ENCODE data around the gene GRPEL1.
A peak's percentile ranks its signal among the peaks of the same experiment; 100 is the strongest.

Gene GRPEL1

GRCh38 chr4:7041801-7042502 lies 25.9 kb downstream of the GRPEL1 start:
- Histone ChIP-seq H3K79me1 (ENCODE audit: low read length) (peaks cover 9% of the 10 kb centered on the region), H3K4me3 (ENCODE audit: low read depth, low read length) (peak overlapping the region; percentile 78), H3K27me3 (ENCODE audit: insufficient read depth, low read length) (no peaks in the 10 kb centered on the region), H3K9ac (ENCODE audit: low read length) (no peak overlapping the region), H3K18ac (ENCODE audit: low read length) (no peak overlapping the region), H3K9me3 (ENCODE audit: insufficient read depth, low read depth, low read length) (peaks cover 2% of the 10 kb centered on the region), H4K8ac (ENCODE audit: low read depth, low read length) (peak overlapping the region; percentile 51), H2AK5ac (ENCODE audit: low read length) (no peak overlapping the region), H4K91ac (ENCODE audit: low read depth, low read length) (no peak overlapping the region), H3K14ac (ENCODE audit: low read length) (peak overlapping the region; percentile 21), H3K23ac (ENCODE audit: low read length) (no peak overlapping the region), H3K79me2 (ENCODE audit: control insufficient read depth, insufficient read depth, low read length, poor library complexity) (peaks cover 19% of the 10 kb centered on the region), H2BK5ac (ENCODE audit: low read depth, low read length, poor library complexity) (no peak overlapping the region), H3K4me1 (ENCODE audit: control insufficient read depth in 1 of 2, insufficient read depth in 2 of 2, low read length in 2 of 2) (peaks cover 18 to 22% of the 10 kb centered on the region in 2 experiments), H3K36me3 (ENCODE audit: control insufficient read depth in 1 of 2, insufficient read depth in 2 of 2, low read length in 2 of 2) (peaks cover 0 to 7% of the 10 kb centered on the region in 2 experiments), H2BK120ac (ENCODE audit: insufficient read depth, low read length, poor library complexity) (no peak overlapping the region), H3K4ac (ENCODE audit: low read depth, low read length) (no peak overlapping the region), H2AFZ (ENCODE audit: insufficient read depth, low read length, poor library complexity) (peak overlapping the region; percentile 68), H3K27ac (ENCODE audit: low read depth, low read length) (no peak overlapping the region), H3K4me2 (ENCODE audit: low read length) (peak overlapping the region; percentile 82), H2BK12ac (ENCODE audit: low read length) (no peak overlapping the region), H4K12ac (ENCODE audit: low read depth, low read length) (peak overlapping the region; percentile 15)
- no peak for DNase-seq
- WGBS (ENCODE audit: extremely low coverage, insufficient coverage, insufficient read length) = no CpG with 5 or more reads among the region's 42 CpGs

- Histone ChIP-seq H2BK120ac (ENCODE audit: insufficient read depth, low read length, poor library complexity) (no peak overlapping the region), H2AK5ac (ENCODE audit: low read length) (no peak overlapping the region), H3K23ac (ENCODE audit: low read length) (no peak overlapping the region), H3K18ac (ENCODE audit: low read length) (no peak overlapping the region), H3K9ac (ENCODE audit: low read length) (no peak overlapping the region), H4K12ac (ENCODE audit: low read depth, low read length) (no peak overlapping the region), H3K9me3 (ENCODE audit: insufficient read depth, low read depth, low read length) (peaks cover 2% of the 10 kb centered on the region), H3K4me1 (ENCODE audit: control insufficient read depth in 1 of 2, insufficient read depth in 2 of 2, low read length in 2 of 2) (peaks cover 18 to 22% of the 10 kb centered on the region in 2 experiments), H2BK5ac (ENCODE audit: low read depth, low read length, poor library complexity) (no peak overlapping the region), H3K4me3 (ENCODE audit: low read depth, low read length) (no peak overlapping the region), H3K36me3 (ENCODE audit: control insufficient read depth in 1 of 2, insufficient read depth in 2 of 2, low read length in 2 of 2) (peaks cover 0 to 5% of the 10 kb centered on the region in 2 experiments), H3K27me3 (ENCODE audit: insufficient read depth, low read length) (no peaks in the 10 kb centered on the region), H3K79me1 (ENCODE audit: low read length) (peaks cover 9% of the 10 kb centered on the region), H2BK12ac (ENCODE audit: low read length) (no peak overlapping the region), H2AFZ (ENCODE audit: insufficient read depth, low read length, poor library complexity) (no peak overlapping the region), H4K8ac (ENCODE audit: low read depth, low read length) (no peak overlapping the region), H4K91ac (ENCODE audit: low read depth, low read length) (no peak overlapping the region), H3K27ac (ENCODE audit: low read depth, low read length) (no peak overlapping the region), H3K4me2 (ENCODE audit: low read length) (no peak overlapping the region), H3K14ac (ENCODE audit: low read length) (no peak overlapping the region), H3K79me2 (ENCODE audit: control insufficient read depth, insufficient read depth, low read length, poor library complexity) (peaks cover 14% of the 10 kb centered on the region), H3K4ac (ENCODE audit: low read depth, low read length) (no peak overlapping the region)
- no CpG with 5 or more reads among the region's 19 CpGs for WGBS (ENCODE audit: extremely low coverage, insufficient coverage, insufficient read length)
- no peak for DNase-seq
Measured at GRCh38 chr4:7041246-7041645, 26.6 kb downstream of the GRPEL1 start.

- Histone ChIP-seq H2BK5ac (ENCODE audit: low read depth, low read length, poor library complexity) (no peak overlapping the region), H3K14ac (ENCODE audit: low read length) (no peak overlapping the region), H3K4me1 (ENCODE audit: control insufficient read depth in 1 of 2, insufficient read depth in 2 of 2, low read length in 2 of 2) (peaks cover 18 to 20% of the 10 kb centered on the region in 2 experiments), H4K91ac (ENCODE audit: low read depth, low read length) (no peak overlapping the region), H4K12ac (ENCODE audit: low read depth, low read length) (no peak overlapping the region), H3K4me3 (ENCODE audit: low read depth, low read length) (no peak overlapping the region), H3K18ac (ENCODE audit: low read length) (no peak overlapping the region), H3K27ac (ENCODE audit: low read depth, low read length) (no peak overlapping the region), H3K9ac (ENCODE audit: low read length) (no peak overlapping the region), H2BK12ac (ENCODE audit: low read length) (no peak overlapping the region), H3K9me3 (ENCODE audit: insufficient read depth, low read depth, low read length) (no peaks in the 10 kb centered on the region), H3K36me3 (ENCODE audit: control insufficient read depth in 1 of 2, insufficient read depth in 2 of 2, low read length in 2 of 2) (peaks cover 0 to 3% of the 10 kb centered on the region in 2 experiments), H3K27me3 (ENCODE audit: insufficient read depth, low read length) (no peaks in the 10 kb centered on the region), H2AK5ac (ENCODE audit: low read length) (no peak overlapping the region), H4K8ac (ENCODE audit: low read depth, low read length) (no peak overlapping the region), H3K23ac (ENCODE audit: low read length) (no peak overlapping the region), H3K4me2 (ENCODE audit: low read length) (no peak overlapping the region), H2BK120ac (ENCODE audit: insufficient read depth, low read length, poor library complexity) (no peak overlapping the region), H3K4ac (ENCODE audit: low read depth, low read length) (no peak overlapping the region), H2AFZ (ENCODE audit: insufficient read depth, low read length, poor library complexity) (no peak overlapping the region), H3K79me2 (ENCODE audit: control insufficient read depth, insufficient read depth, low read length, poor library complexity) (peaks cover 14% of the 10 kb centered on the region), H3K79me1 (ENCODE audit: low read length) (peaks cover 9% of the 10 kb centered on the region)
- WGBS (ENCODE audit: extremely low coverage, insufficient coverage, insufficient read length) = no CpG with 5 or more reads among the region's 4 CpGs
- no peak for DNase-seq
Measured at GRCh38 chr4:7040765-7041164, 27.1 kb downstream of the GRPEL1 start.

- WGBS (ENCODE audit: extremely low coverage, insufficient coverage, insufficient read length) = no CpG with 5 or more reads among the region's 6 CpGs
- DNase-seq = no peak
Measured at GRCh38 chr4:7037425-7037824, 30.4 kb downstream of the GRPEL1 start.

More at GRCh38 chr4:7037425-7037824, 30.4 kb downstream of the GRPEL1 start:
- H3K4me3 ChIP-seq (ENCODE audit: low read depth, low read length) = no peak overlapping the region
- peaks cover 3% of the 10 kb centered on the region for H3K9me3 ChIP-seq (ENCODE audit: insufficient read depth, low read depth, low read length)
- H4K91ac ChIP-seq (ENCODE audit: low read depth, low read length) = no peak overlapping the region
- no peaks in the 10 kb centered on the region for H3K79me2 ChIP-seq (ENCODE audit: control insufficient read depth, insufficient read depth, low read length, poor library complexity)
- H3K27ac ChIP-seq (ENCODE audit: low read depth, low read length) = no peak overlapping the region
- H3K4me1 ChIP-seq (ENCODE audit: control insufficient read depth in 1 of 2, insufficient read depth in 2 of 2, low read length in 2 of 2) = peaks cover 15 to 16% of the 10 kb centered on the region in 2 experiments
- H4K8ac ChIP-seq (ENCODE audit: low read depth, low read length) = no peak overlapping the region
- no peak overlapping the region for H3K4me2 ChIP-seq (ENCODE audit: low read length)
- H3K27me3 ChIP-seq (ENCODE audit: insufficient read depth, low read length) = no peaks in the 10 kb centered on the region
- H2BK5ac ChIP-seq (ENCODE audit: low read depth, low read length, poor library complexity) = no peak overlapping the region
- no peak overlapping the region for H2BK12ac ChIP-seq (ENCODE audit: low read length)
- no peak overlapping the region for H3K23ac ChIP-seq (ENCODE audit: low read length)
- no peak overlapping the region for H2AK5ac ChIP-seq (ENCODE audit: low read length)
- H3K18ac ChIP-seq (ENCODE audit: low read length) = no peak overlapping the region
- no peak overlapping the region for H2AFZ ChIP-seq (ENCODE audit: insufficient read depth, low read length, poor library complexity)
- no peak overlapping the region for H4K12ac ChIP-seq (ENCODE audit: low read depth, low read length)
- H3K9ac ChIP-seq (ENCODE audit: low read length) = no peak overlapping the region
- H3K36me3 ChIP-seq (ENCODE audit: control insufficient read depth in 1 of 2, insufficient read depth in 2 of 2, low read length in 2 of 2) = peaks cover 2 to 5% of the 10 kb centered on the region in 2 experiments
- H3K79me1 ChIP-seq (ENCODE audit: low read length) = no peaks in the 10 kb centered on the region
- H3K14ac ChIP-seq (ENCODE audit: low read length) = no peak overlapping the region
- no peak overlapping the region for H3K4ac ChIP-seq (ENCODE audit: low read depth, low read length)
- no peak overlapping the region for H2BK120ac ChIP-seq (ENCODE audit: insufficient read depth, low read length, poor library complexity)
